Endothelial cell of umbilical vein (primary cell): Measurements from ENCODE around the gene PGS1.

Experiments
- CTCF ChIP-seq, 2 donors: IDR thresholded peaks; 1 replicate in 1 of 2; 2 replicates in 1 of 2; pipeline ENCODE4 v1.5.1; 2011; ENCODE audit warnings: low read length in 2 of 2, mild to moderate bottlenecking in 2 of 2, moderate library complexity in 2 of 2, control low read depth in 1 of 2, inconsistent platforms in 1 of 2, low read depth in 1 of 2; ENCODE audit not compliant: insufficient read depth in 1 of 2; ENCODE audit errors: extremely low read depth in 1 of 2
- EZH2 ChIP-seq: IDR thresholded peaks from 2 replicates; pipeline ENCODE4 v1.6.1; 2012; ENCODE audit warnings: borderline replicate concordance, low read depth, mild to moderate bottlenecking, moderate library complexity, low read length, inconsistent platforms; ENCODE audit not compliant: severe bottlenecking
- FOS ChIP-seq: IDR thresholded peaks from 2 replicates; pipeline ENCODE4 v1.6.1; 2011; ENCODE audit warnings: mild to moderate bottlenecking, low read length, moderate library complexity, borderline replicate concordance; ENCODE audit not compliant: insufficient read depth
- GATA2 ChIP-seq: IDR thresholded peaks from 2 replicates; pipeline ENCODE4 v1.7.0; 2011; ENCODE audit warnings: low read depth, mild to moderate bottlenecking, moderate library complexity, mixed read lengths, low read length; ENCODE audit not compliant: insufficient read length, insufficient read depth
- JUN ChIP-seq: IDR thresholded peaks from 2 replicates; pipeline ENCODE4 v1.6.1; 2011; ENCODE audit warnings: borderline replicate concordance, low read depth; ENCODE audit not compliant: insufficient read length, insufficient read depth
- MAX ChIP-seq: IDR thresholded peaks from 2 replicates; pipeline ENCODE4 v1.6.1; 2011; ENCODE audit not compliant: insufficient read depth, insufficient read length
- MYC ChIP-seq: IDR thresholded peaks from one replicate; pipeline ENCODE4 v1.6.1; 2011; ENCODE audit warnings: mild to moderate bottlenecking, low read depth, low read length
- POLR2A ChIP-seq: IDR thresholded peaks from 2 replicates; pipeline ENCODE4 v1.6.1; 2012; ENCODE audit warnings: low read depth, mild to moderate bottlenecking, control low read depth, low read length
- POLR2AphosphoS5 ChIP-seq: IDR thresholded peaks from 2 replicates; pipeline ENCODE4 v1.6.1; 2012; ENCODE audit warnings: low read depth, mild to moderate bottlenecking, control low read depth, low read length, moderate library complexity; ENCODE audit not compliant: insufficient read depth

- no peak for TF ChIP-seq CTCF (IDR thresholded peaks at IDR 0.05; ENCODE audit: extremely low read depth in 1 of 2, insufficient read depth in 1 of 2, low read depth in 1 of 2, low read length in 2 of 2)
- no peak for TF ChIP-seq EZH2
- no peak for TF ChIP-seq POLR2A
- no peak for TF ChIP-seq POLR2AphosphoS5
- TF ChIP-seq MAX = no peak
- TF ChIP-seq FOS = no peak
- TF ChIP-seq MYC = no peak
- TF ChIP-seq JUN = no peak
- TF ChIP-seq GATA2 = no peak
These were observed 20.7 kb downstream of the PGS1 start for GRCh38 chr17:78399028-78399692.
